Brain microvascular endothelial cell (primary cell): ENCODE data around the gene CD109.
"Not testable (repeated sequence)": the region's sequence is repeated elsewhere in the genome, so short reads cannot be mapped to it uniquely, and the experiment has no call there.

Source experiments
- DNase-seq: peaks from one replicate; pipeline ENCODE4 v3.0.0-alpha.2; 2020
- H3K27ac ChIP-seq: fragments of 250-450 bp; sonication (Bioruptor Pico); 2 replicates; pipeline ENCODE4 v1.5.1; 2020; ENCODE audit warnings: mild to moderate bottlenecking, moderate library complexity
- H3K27me3 ChIP-seq: fragments of 250-450 bp; sonication (Bioruptor Pico); replicated peaks from 2 replicates; pipeline ENCODE4 v1.5.1; 2020; ENCODE audit warnings: mild to moderate bottlenecking
- H3K36me3 ChIP-seq: fragments of 250-450 bp; sonication (Bioruptor Pico); replicated peaks from 2 replicates; pipeline ENCODE4 v1.5.1; 2020; ENCODE audit warnings: mild to moderate bottlenecking
- H3K4me3 ChIP-seq: 2 replicates; pipeline ENCODE4 v1.5.1; 2011; ENCODE audit warnings: low read depth, mild to moderate bottlenecking, control low read depth, low read length, moderate library complexity
- in situ Hi-C: cut with HindIII; loops from 2 replicates; pipeline ENCODE4 v1.10.0; 2017; ENCODE audit warnings: low sequenced_read_pairs, low pct_ligation_motif_present
- TF ChIP-seq, protein P1 (sequence below): IDR thresholded peaks from 2 replicates; pipeline ENCODE4 v1.5.1; 2011; ENCODE audit warnings: low read depth, mild to moderate bottlenecking, moderate library complexity, low read length, control low read depth, inconsistent platforms; ENCODE audit errors: missing control alignments

CD109 gene

DNA sequence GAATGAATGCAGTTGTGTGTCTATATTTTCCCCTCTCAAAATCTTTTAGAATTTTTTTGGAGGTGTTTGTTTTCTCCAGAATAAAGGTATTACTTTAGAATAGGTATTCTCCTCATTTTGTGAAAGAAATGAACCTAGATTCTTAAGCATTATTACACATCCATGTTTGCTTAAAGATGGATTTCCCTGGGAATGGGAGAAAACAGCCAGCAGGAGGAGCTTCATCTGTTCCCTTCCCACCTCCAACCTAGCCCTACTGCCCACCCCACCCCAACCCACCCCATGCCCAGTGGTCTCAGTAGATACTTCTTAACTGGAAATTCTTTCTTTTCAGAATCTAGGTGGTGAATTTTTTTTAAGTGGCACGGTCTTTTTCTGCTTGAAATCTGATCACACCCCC, 127.8 kb downstream of the CD109 start:
- no peak for DNase-seq
- no peaks in the 10 kb centered on the region for H3K27me3 ChIP-seq
- no peaks in the 10 kb centered on the region for H3K36me3 ChIP-seq
- H3K27ac ChIP-seq: no peak overlapping the region
- TF ChIP-seq, protein P1, sequence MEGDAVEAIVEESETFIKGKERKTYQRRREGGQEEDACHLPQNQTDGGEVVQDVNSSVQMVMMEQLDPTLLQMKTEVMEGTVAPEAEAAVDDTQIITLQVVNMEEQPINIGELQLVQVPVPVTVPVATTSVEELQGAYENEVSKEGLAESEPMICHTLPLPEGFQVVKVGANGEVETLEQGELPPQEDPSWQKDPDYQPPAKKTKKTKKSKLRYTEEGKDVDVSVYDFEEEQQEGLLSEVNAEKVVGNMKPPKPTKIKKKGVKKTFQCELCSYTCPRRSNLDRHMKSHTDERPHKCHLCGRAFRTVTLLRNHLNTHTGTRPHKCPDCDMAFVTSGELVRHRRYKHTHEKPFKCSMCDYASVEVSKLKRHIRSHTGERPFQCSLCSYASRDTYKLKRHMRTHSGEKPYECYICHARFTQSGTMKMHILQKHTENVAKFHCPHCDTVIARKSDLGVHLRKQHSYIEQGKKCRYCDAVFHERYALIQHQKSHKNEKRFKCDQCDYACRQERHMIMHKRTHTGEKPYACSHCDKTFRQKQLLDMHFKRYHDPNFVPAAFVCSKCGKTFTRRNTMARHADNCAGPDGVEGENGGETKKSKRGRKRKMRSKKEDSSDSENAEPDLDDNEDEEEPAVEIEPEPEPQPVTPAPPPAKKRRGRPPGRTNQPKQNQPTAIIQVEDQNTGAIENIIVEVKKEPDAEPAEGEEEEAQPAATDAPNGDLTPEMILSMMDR: peak; percentile 18
- in situ Hi-C loops: no loop called here
- no peak overlapping the region for H3K4me3 ChIP-seq

DNA sequence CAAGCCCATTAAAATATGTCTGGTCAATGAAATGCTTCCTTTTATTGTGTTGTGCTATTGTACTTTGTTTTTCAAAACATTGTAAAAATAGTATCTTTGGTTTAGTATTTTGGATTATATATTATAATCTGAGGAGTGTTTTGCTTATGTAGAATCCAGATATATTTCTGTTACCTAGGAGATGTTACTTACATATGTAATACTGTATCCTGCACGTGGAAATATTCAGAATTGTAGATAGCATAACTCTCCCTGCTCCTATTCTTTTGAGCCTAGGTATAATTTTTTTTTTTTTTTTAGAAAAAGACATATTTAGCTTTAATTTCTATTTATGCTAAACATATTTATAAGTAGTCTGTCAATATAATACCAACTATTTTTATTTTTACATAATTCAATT, 130.6 kb downstream of the CD109 start:
- no peak overlapping the region for H3K27ac ChIP-seq
- no peaks in the 10 kb centered on the region for H3K27me3 ChIP-seq
- no peak for DNase-seq
- H3K4me3 ChIP-seq: no peak overlapping the region
- TF ChIP-seq, protein P1: no peak
- no peaks in the 10 kb centered on the region for H3K36me3 ChIP-seq
- in situ Hi-C loops: no loop called here

- Histone ChIP-seq H3K27ac (no peak overlapping the region), H3K4me3 (no peak overlapping the region), H3K27me3 (no peaks in the 10 kb centered on the region), H3K36me3 (no peaks in the 10 kb centered on the region)
- no peak for DNase-seq
- in situ Hi-C loops: no loop called here
- TF ChIP-seq, protein P1: no peak
Observed at GRCh38 chr6:73830119-73830518, 134.1 kb downstream of the CD109 start.

DNA sequence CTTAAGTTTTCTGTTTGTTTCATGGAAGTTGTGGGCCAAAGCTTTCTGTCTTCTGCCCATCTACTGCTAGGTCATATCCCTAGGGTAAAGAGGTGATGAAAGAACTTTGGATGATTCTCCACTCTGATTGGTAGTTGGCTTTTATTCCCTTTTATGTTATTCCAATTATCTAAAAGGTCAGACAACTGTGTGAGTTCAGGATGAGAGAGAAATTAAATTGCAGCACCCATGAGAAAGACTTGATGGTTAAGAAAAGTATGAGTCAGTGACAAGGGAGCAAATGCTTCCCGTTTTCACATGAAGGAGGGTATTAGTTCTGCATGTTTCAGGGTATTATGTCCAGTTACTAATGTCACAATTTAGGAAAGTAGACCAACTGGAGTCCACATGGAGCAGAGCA, 136.3 kb downstream of the CD109 start:
- no peaks in the 10 kb centered on the region for H3K36me3 ChIP-seq
- H3K27ac ChIP-seq: no peak overlapping the region
- no peak overlapping the region for H3K4me3 ChIP-seq
- in situ Hi-C loops: no loop called here
- no peaks in the 10 kb centered on the region for H3K27me3 ChIP-seq
- TF ChIP-seq, protein P1: no peak
- DNase-seq: no peak

DNA sequence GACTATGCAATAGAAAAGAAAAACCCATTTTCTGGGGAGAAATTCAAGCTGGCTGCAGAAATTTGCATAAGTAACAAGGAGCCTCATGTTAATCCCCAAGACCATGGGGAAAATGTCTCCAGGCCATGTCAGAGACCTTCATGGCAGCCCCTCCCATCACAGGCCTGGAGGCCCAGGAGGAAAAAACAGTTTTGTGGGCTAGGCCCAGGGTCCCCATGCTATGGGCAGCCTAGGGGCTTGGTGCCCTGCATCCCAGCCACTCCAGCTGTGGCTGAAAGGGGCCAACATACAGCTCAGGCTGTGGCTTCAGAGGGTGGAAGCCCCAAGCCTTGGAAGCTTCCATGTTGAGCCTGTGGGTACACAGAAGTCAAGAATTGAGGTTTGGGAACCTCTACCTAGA, 148.7 kb downstream of the CD109 start:
- in situ Hi-C loops, DNase-seq, H3K27me3 ChIP-seq, H3K4me3 ChIP-seq, H3K36me3 ChIP-seq, H3K27ac ChIP-seq: not testable (repeated sequence)

- H3K27me3 ChIP-seq, DNase-seq, H3K27ac ChIP-seq, H3K36me3 ChIP-seq, H3K4me3 ChIP-seq, in situ Hi-C loops: not testable (repeated sequence)
Observed at GRCh38 chr6:73851048-73851447, 155.0 kb downstream of the CD109 start.

- Histone ChIP-seq H3K36me3 (no peaks in the 10 kb centered on the region), H3K4me3 (no peak overlapping the region), H3K27me3 (no peaks in the 10 kb centered on the region), H3K27ac (no peak overlapping the region)
- DNase-seq: peak; percentile 6
- in situ Hi-C loops: no loop called here
- TF ChIP-seq, protein P1: peak; percentile 57
Observed at GRCh38 chr6:73854998-73855718, 159.2 kb downstream of the CD109 start.
